Activated CD8-positive, alpha-beta memory T cell treated with anti-CD3 and anti-CD28 coated beads for 36 hours (primary cell): ENCODE measurements around the gene MAML2. TPM values are rescaled to one million over a fixed set of nuclear protein-coding genes. Genes with fewer than 3 reads are reported as not detected.

Experiments used
- CTCF ChIA-PET: fragments of 350-600 bp; sonication (Branson Sonifier 250); formaldehyde crosslinking; loops from one replicate; lab custom pipeline; 2021; ENCODE audit warnings: antibody characterized with exemption; lab: Charles Lee
- POLR2A ChIA-PET: fragments of 350-600 bp; sonication (Branson Sonifier 250); formaldehyde crosslinking; loops from one replicate; lab custom pipeline; 2021; ENCODE audit warnings: antibody characterized with exemption; lab: Charles Lee
- total RNA-seq, 2 experiments: library from RNA; stranded (reverse); gene quantifications; one replicate each; pipeline ENCODE4 v1.2.3, GENCODE V29; 2021

MAML2 gene
- total RNA-seq, 2 experiments from 2014 or later, result 15.6 to 16.4 TPM

GRCh38 chr11:96002339-96002738 is 340.7 kb downstream of the MAML2 start:
- ChIA-PET POLR2A (no interaction called here), CTCF (no interaction called here)

- ChIA-PET CTCF (no interaction called here), POLR2A (interaction anchor here (0.6 kb wide), 1 partner anchor 113 kb away, joined by 7 read pairs; no protein-coding TSS in a partner anchor)
These were observed 342.0 kb downstream of the MAML2 start for GRCh38 chr11:96001037-96001436.

GRCh38 chr11:95999711-96000406 is 343.1 kb downstream of the MAML2 start:
- POLR2A ChIA-PET, result no interaction called here
- CTCF ChIA-PET, result interaction anchor here (0.9 kb wide), 1 partner anchor 93 kb away, joined by 3 read pairs; no protein-coding TSS in a partner anchor

- POLR2A ChIA-PET, result no interaction called here
These were observed 346.3 kb downstream of the MAML2 start for GRCh38 chr11:95996621-95997235.

GRCh38 chr11:95994329-95994728 is 348.7 kb downstream of the MAML2 start:
- POLR2A ChIA-PET, result no interaction called here
- CTCF ChIA-PET, result no interaction called here

More at GRCh38 chr11:95996621-95997235, 346.3 kb downstream of the MAML2 start:
- CTCF ChIA-PET, result no interaction called here

- POLR2A ChIA-PET, result no interaction called here
- CTCF ChIA-PET, result no interaction called here
These were observed 349.3 kb downstream of the MAML2 start for GRCh38 chr11:95993438-95994298.

GRCh38 chr11:95991545-95991944 is 351.4 kb downstream of the MAML2 start:
- ChIA-PET CTCF (no interaction called here), POLR2A (no interaction called here)

- CTCF ChIA-PET, result no interaction called here
- POLR2A ChIA-PET, result no interaction called here
These were observed 351.9 kb downstream of the MAML2 start for GRCh38 chr11:95991101-95991500.

- ChIA-PET CTCF (no interaction called here), POLR2A (no interaction called here)
These were observed 353.2 kb downstream of the MAML2 start for GRCh38 chr11:95989780-95990179.

- CTCF ChIA-PET, result no interaction called here
These were observed 353.9 kb downstream of the MAML2 start for GRCh38 chr11:95989076-95989605.

GRCh38 chr11:95985174-95985808 is 357.7 kb downstream of the MAML2 start:
- ChIA-PET POLR2A (no interaction called here), CTCF (no interaction called here)

More at GRCh38 chr11:95989076-95989605, 353.9 kb downstream of the MAML2 start:
- POLR2A ChIA-PET, result no interaction called here

- CTCF ChIA-PET, result no interaction called here
- POLR2A ChIA-PET, result no interaction called here
These were observed 358.9 kb downstream of the MAML2 start for GRCh38 chr11:95984072-95984471.

- CTCF ChIA-PET, result no interaction called here
- POLR2A ChIA-PET, result no interaction called here
These were observed 365.3 kb downstream of the MAML2 start for GRCh38 chr11:95977534-95978174.

- POLR2A ChIA-PET, result no interaction called here
- CTCF ChIA-PET, result no interaction called here
These were observed 366.4 kb downstream of the MAML2 start for GRCh38 chr11:95976550-95976949.

GRCh38 chr11:95975343-95975742 is 367.7 kb downstream of the MAML2 start:
- CTCF ChIA-PET, result no interaction called here
- POLR2A ChIA-PET, result interaction anchor here (0.7 kb wide), 1 partner anchor 41 kb away, joined by 3 read pairs; no protein-coding TSS in a partner anchor

GRCh38 chr11:95972060-95972459 is 370.9 kb downstream of the MAML2 start:
- ChIA-PET CTCF (no interaction called here), POLR2A (no interaction called here)

- ChIA-PET CTCF (no interaction called here), POLR2A (no interaction called here)
These were observed 374.4 kb downstream of the MAML2 start for GRCh38 chr11:95968585-95968984.

- ChIA-PET POLR2A (no interaction called here), CTCF (no interaction called here)
These were observed 378.7 kb downstream of the MAML2 start for GRCh38 chr11:95964281-95964680.

- CTCF ChIA-PET, result no interaction called here
- POLR2A ChIA-PET, result no interaction called here
These were observed 381.2 kb downstream of the MAML2 start for GRCh38 chr11:95961758-95962157.
